Right renal cortex interstitium (tissue), 3 donors: ENCODE measurements around the gene MYL6. TPM values are rescaled to one million over a fixed set of nuclear protein-coding genes. Genes with fewer than 3 reads are reported as not detected.
"Not testable (repeated sequence)": the region's sequence is repeated elsewhere in the genome, so short reads cannot be mapped to it uniquely, and the experiment has no call there.

Experiments
- DNase-seq, 3 donors: peaks; one replicate each; pipeline ENCODE4 v3.0.0-alpha.2; 2013; ENCODE audit warnings: low read depth in 3 of 3, low spot score in 2 of 3
- polyA plus RNA-seq, 3 donors: library from polyadenylated mRNA; unstranded; fragments of 120-200 nt; gene quantifications; one replicate each; pipeline ENCODE4 v1.2.1, GENCODE V29; 2013; ENCODE audit not compliant: insufficient read length in 3 of 3

Gene MYL6
- polyA plus RNA-seq, 3 donors: 2,228 to 2,441 (median 2,313) TPM

DNA sequence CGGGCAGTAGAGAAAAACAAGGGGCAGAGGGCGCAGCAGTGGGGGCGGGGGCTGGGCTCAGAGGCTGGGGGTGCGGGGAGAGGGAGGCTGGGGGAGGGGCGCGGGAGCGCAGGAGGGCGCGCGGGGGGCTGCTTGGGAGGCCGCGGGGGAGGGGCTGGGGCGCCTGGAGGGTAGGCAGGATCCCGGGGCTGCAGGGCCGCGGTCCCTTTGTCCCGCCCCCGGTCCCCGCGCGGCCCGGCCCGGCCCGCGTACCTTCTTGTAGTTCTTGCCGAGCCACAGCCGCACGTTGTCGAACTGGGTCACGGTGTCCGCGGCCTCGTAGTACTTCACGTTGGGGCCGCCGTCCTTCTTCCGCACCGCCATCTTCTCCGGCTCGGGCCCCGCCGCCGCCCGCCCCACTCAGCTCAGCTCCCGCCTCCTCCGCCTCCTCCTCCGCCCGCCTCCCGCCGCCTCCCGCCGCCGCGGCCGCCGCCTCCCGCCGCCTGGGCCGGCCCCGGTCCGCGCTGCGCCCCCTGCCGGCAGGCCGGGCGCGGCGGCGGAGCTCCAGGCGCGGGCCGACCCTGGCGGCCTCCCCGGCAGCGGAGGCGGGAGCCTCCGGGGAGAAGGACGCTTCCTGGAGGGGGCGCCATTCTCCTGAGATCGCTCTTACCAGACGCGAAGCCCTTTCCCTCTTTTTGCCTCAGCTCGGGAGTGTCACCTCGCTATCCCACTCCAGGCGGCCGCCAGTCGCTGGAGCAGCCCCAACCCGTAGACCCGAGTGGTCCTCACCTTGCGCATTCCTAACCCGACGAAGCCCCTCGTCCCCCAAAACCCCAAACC is 31.1 kb downstream of the MYL6 start, which contains the start of gene SMARCC2:
TSS of gene SMARCC2 (minus strand) at position 385 of the 819 bp plus-strand sequence. CDS start at position 363, 22 bp downstream.
- DNase-seq: peak in 2 of 3 donors; percentile 72 to 78

DNA sequence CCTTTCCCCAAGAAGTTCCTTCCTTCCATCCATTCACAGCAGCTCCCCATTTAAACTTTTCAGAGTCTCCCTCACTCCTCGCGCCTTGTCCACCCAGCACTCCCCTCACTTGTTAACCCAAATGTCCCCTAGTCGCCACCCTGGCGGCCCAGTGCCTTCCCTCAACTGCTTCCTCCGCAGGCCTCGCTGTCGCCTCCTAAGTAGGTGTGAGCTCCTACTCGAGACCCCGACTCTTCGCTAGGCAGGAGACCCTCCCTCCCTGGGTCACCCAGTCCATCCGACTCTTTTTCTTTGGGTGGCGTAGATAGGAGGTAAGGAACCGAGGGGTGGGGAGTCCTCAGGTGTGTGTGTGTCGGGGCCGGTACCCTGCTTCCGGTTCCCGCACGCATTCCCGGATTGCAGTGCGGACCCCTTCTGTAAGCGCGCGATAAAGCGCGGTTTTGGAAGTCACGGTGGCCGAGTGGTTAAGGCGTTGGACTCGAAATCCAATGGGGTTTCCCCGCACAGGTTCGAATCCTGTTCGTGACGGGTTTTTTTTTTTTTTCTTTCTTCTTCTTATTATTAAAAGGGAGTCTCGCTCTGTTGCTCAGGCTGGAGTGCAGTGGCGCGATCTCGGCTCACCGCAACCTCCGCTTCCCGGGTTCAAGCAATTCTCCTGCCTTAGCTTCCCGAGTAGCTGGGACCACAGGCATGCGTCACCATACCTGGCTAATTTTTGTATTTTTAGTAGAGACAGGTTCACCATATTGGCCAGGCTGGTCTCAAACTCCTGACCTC is 31.9 kb downstream of the MYL6 start:
- DNase-seq: peak; percentile 86 to 91 (median 89)

DNA sequence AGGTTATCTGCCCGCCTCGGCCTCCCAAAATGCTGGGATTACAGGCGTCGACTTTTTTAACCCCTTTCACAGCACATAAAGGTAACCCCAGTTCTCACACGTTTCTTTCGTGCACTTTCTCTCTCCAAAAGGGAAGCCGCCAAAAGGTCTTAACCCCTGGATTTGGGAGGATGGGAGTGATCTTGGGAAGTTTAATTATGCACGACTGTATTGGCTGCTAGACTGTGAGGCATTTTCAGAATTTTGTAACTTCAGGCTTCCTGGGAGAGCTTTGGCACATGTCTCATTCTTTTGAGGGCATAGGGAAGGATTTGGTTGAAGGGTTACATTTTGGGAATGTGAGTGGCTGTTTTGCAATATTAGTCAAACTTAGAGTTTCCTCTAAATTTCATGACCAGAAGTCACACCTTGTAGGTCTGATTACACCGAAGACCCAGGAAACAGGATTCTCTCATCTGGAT is 32.6 kb downstream of the MYL6 start:
- no peak for DNase-seq

DNA sequence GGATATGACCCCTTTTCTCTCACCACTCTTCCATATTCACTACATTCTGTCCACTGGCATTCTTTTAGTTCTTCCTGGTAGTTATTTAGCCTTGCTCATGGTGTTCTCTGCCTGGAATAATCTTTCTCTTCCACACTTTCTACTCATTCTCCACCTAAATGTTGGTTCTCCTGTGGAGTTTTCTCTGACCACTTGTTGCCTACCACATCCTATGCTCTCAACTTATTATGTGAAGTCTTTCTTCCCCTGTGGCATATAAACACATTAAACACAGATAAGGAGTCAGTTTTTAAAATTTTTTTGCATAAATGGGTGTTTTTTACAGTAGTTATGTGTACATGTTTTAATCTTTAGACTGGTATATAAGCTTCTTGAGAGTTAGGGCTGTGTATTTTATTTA is 34.4 kb downstream of the MYL6 start:
- no peak for DNase-seq

DNA sequence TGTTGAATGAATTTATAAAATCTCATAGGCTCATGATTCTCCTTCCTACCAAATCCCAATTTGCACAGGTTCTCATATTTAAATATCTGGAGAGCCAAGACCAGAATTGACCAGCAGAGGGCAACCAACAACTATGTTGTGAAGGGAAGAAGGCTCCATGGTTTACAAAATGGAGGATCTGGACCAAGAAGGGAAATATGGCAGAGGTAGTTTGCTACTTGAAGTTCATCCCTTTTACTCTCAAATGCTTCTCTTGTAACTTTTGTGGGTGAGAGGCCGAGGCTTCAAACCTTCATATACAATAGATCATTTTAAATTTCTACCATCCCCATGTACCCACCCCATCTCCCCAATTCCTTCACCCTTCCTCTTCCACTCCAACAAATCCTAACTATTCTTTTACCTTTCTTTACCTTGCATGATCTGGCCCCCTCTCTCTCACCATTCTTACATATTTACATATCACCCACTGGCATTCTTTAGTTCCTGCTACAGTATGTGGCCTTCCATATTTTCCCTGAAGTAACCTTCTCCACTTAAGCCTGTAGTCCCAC is 34.9 kb downstream of the MYL6 start:
- peak; percentile 73 to 78 (median 77) for DNase-seq

DNA sequence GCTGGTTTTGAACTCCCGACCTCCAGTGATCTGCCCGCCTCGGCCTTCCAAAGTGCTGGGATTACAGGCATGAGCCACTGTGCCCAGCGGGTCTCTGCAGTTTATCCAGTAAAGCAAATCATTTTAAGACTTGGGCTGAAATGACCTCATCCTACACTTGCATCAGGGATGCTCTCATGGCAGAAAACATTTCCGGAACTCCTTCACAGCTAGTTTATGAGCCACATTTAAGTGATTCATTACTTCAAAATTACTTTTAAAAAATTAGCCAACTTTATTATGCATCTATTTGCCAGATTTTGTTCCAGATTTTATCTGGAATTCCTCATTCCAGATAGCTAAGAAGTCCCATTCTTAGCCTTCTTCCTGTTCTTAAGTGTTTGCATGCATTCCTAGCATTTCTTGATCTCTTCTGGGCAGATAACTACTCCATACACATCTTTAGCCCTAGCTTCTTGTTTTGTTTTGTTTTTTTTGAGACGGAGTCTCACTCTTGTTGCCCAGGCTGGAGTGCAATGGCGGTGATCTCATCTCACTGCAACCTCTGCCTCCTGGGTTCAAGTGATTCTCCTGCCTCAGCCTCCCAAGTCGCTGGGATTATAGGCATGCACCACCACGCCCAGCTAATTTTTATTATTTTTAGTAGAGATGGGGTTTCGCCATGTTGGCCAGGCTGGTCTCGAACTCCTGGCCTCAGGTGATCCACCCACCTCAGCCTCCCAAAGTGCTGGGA is 38.8 kb downstream of the MYL6 start:
- not testable (repeated sequence) for DNase-seq

DNA sequence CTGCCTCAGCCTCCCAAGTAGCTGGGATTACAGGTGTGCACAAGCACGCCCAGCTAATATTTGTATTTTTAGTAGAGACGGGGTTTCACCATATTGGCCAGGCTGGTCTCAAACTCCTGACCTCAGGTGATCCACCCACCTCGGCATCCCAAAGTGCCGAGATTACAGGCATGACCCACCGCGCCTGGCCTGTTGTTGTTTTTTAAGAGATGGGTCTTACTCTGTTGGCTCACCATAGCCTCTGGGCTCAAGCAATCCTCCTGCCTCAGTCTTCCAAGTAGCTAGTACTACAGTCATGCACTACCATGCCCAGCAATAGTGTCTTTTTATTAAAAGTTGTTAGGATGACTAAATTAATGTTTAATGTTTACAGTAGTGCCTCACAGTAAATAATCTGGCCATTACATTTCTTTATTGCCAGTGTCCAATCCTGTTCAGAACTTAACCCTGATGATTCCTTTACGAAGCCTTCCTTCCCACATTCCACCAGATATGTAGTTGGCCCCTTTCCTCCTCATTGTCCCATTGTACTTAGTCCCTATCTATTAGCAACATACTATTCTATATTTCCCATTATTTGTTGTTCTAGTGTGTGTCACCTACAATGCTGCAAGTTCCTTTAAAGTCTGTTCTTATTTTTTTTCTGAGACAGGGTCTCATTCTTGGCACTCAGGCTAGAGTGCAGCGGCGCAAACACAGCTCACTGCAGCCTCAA is 39.9 kb downstream of the MYL6 start:
- no peak for DNase-seq

DNA sequence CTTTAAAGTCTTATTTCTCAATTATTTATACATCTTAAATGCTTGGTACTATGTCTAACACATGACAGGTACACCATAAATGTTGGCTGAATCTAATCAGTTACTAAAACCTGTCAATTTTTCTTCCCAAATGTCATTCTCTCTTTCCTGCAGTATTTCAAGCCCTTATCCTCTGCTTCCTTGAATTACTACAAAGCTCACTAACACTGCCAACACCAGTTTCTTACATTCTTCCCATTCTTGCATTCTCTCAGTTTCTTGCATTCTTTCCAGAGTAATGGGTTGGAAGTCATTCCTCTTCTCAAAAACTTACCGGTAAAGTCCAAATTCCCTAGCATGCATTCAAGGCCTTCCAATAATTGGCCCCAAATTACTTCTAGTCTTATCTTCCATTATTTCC is 40.7 kb downstream of the MYL6 start:
- DNase-seq: no peak

DNA sequence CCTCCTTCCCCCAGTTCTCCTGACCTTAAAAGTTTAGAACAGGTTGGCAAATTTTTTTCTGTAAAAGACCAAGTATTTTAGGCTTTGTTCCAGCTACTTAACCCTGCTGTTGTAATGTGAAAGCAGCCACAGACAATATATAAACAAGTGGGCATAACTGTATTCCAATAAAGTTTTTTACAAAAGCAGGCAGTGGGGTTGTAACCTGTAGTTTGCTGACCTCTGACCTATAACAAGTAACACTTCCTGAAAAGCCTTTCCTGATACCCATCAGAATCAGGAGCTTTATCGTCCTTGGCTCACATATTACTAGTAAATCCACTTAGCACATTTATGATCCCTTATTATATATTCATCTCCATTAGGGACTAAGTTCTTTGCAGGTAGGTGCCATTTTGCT is 44.2 kb downstream of the MYL6 start:
- no peak for DNase-seq

DNA sequence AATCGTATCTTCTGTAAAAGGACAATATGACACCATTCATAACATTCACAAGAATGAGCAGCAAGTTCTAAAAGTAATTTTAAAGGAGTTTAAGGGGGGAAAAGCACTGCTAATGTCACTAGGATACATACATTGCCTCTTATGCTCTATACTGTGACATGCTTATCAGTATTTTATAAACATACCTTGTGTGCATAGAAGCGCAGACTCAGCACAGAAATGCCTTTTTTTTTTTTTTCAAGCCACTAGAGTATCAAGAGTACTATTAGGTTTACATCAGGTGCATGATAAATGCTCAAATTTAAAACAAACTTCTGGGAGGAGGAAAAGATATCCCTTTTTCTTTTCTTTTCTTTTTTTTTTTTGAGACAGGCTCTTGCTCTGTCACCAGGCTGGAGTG is 44.7 kb downstream of the MYL6 start:
- DNase-seq: no peak

DNA sequence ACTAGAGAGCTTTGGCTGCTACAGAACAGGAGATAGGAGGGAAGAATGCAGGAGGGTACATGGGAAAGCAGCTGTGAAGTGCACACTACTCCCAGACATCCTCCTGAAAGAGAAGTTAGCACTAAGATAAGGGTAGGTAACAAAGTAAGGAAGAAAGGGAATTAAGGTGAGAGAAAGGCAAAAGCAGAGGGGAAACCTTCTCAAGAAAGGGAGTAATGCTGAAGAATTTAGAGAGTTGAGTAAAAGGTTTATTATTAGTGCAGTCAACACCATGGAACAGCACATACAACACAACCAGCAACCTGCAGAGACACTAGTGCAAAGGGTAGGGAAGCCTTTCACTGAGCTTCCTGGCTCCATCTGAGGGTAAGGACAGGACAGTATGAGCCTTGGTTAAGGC is 46.1 kb downstream of the MYL6 start:
- DNase-seq: no peak

DNA sequence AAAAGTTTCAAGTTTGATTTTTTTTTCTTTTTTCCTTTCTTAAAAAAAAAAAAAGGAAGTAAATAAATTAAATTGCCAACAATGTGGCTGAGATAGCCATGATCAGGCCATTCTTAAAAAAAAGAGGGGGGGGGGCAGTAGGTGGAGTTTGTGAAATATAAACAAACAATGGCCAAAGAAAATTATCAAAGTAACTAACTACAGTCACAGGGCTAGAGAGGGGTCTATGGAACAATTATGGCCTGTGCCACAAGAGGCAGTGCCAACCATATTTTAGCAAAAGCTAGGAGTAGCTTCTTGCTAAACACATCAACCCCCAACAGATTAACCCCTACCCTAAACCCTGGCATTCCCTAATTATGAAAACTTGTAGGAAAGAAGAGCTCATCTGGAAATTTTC is 47.3 kb downstream of the MYL6 start:
- no peak for DNase-seq

DNA sequence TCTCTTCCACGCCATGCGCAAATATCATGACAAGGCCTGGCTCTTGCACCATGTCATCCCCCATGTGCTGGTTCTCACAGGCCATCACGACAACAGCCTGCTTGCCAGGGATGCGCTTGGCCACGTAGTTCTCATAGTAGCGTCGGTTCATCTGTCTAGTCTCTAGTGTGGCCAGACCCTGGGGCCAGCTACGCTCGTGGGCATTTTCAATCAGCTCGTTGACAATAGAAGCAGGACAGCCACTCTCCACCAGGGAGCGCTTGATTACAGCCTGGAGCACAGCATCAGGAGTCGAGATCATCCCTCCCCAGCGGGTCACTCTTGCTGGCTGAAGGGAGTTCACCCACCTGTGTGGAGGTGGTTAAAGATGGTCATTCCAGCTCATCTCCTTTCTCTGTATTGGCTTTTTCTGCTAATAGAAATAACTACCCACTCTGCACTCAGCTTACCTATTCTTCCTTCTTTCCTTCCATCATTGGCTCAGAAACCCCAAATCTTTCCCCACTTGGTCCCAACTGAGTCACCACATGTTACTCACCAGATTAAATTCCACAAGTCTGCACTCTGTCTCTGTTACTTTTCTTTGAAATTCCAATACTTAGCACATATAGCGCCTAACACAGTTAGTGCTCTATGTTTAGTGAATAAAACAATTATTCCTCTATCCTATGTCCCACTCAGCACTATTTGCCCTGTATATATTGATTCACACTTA is 48.5 kb downstream of the MYL6 start:
- no peak for DNase-seq

DNA sequence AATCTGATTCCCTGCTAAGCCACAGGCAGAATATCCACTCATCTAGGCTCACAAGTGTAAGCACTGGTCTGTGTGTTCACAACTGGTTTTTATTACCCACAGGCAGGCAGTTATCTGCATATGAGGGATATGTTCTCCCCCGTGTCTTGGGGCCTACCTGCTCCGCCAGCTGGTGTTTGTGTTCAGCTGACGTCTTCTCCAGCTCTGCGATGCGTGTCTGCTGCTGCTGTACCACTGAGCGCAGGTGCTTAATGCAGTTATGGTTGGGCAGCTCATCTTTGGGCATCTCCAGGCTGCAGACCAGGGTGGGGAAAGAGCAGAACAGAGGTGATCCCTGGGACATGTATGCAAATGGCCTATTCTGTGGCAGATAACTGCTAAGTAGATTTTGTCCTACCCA is 49.8 kb downstream of the MYL6 start:
- DNase-seq: no peak

Other genes with a start within 250 kb of the MYL6 start
- 10 to 100 TPM; 35.6 to 37.5 (median 36.3) TPM for gene PYM1, start 230.5 kb upstream of the MYL6 start, polyA plus RNA-seq
- gene DGKA, start 227.2 kb upstream of the MYL6 start, polyA plus RNA-seq: 10 to 100 TPM; 17.2 to 17.8 (median 17.7) TPM
- 1 to 10 TPM; 3.0 to 3.9 (median 3.8) TPM for gene PMEL, start 192.3 kb upstream of the MYL6 start, polyA plus RNA-seq
- gene CDK2, start 191.5 kb upstream of the MYL6 start, polyA plus RNA-seq: 10 to 100 TPM; 56.8 to 58.8 (median 58.6) TPM
- gene RAB5B, start 184.3 kb upstream of the MYL6 start, polyA plus RNA-seq: 100 to 1,000 TPM; 160 to 162 (median 161) TPM
- gene SUOX, start 161.1 kb upstream of the MYL6 start, polyA plus RNA-seq: 10 to 100 TPM; 47.0 to 48.1 (median 47.4) TPM
- 10 to 100 TPM; 15.0 to 15.7 (median 15.1) TPM for gene IKZF4, start 137.3 kb upstream of the MYL6 start, polyA plus RNA-seq
- 100 to 1,000 TPM; 127 to 550 (median 327) TPM for gene RPS26, start 116.4 kb upstream of the MYL6 start, polyA plus RNA-seq
- gene ERBB3, start 78.2 kb upstream of the MYL6 start, polyA plus RNA-seq: 10 to 100 TPM; 72.3 to 90.7 (median 82.9) TPM
- gene PA2G4, start 53.8 kb upstream of the MYL6 start, polyA plus RNA-seq: 100 to 1,000 TPM; 171 to 177 (median 175) TPM
- 1,000 to 10,000 TPM; 5,478 to 6,026 (median 6,015) TPM for gene RPL41, start 41.7 kb upstream of the MYL6 start, polyA plus RNA-seq
- 1 to 10 TPM; 5.8 to 6.3 (median 6.1) TPM for gene ZC3H10, start 40.1 kb upstream of the MYL6 start, polyA plus RNA-seq
- gene ESYT1, start 30.1 kb upstream of the MYL6 start, polyA plus RNA-seq: 10 to 100 TPM; 75.1 to 82.9 (median 77.6) TPM
- gene MYL6B, start 5.8 kb upstream of the MYL6 start, polyA plus RNA-seq: 100 to 1,000 TPM; 176 to 177 (median 176) TPM
- 100 to 1,000 TPM; 112 to 131 (median 118) TPM for gene SMARCC2, start 31.1 kb downstream of the MYL6 start, polyA plus RNA-seq
- gene RNF41, start 63.6 kb downstream of the MYL6 start, polyA plus RNA-seq: 10 to 100 TPM; 44.8 to 48.4 (median 46.7) TPM
- gene NABP2, start 66.0 kb downstream of the MYL6 start, polyA plus RNA-seq: 10 to 100 TPM; 26.1 to 31.5 (median 29.5) TPM
- gene SLC39A5, start 71.7 kb downstream of the MYL6 start, polyA plus RNA-seq: 10 to 100 TPM; 36.0 to 50.3 (median 49.2) TPM
- 10 to 100 TPM; 24.9 to 27.2 (median 25.2) TPM for gene ANKRD52, start 100.0 kb downstream of the MYL6 start, polyA plus RNA-seq
- gene COQ10A, start 108.6 kb downstream of the MYL6 start, polyA plus RNA-seq: 10 to 100 TPM; 16.6 to 19.6 (median 16.8) TPM
- 100 to 1,000 TPM; 216 to 220 (median 217) TPM for gene CS, start 142.0 kb downstream of the MYL6 start, polyA plus RNA-seq
- gene CNPY2, start 157.6 kb downstream of the MYL6 start, polyA plus RNA-seq: 100 to 1,000 TPM; 155 to 171 (median 163) TPM
- gene PAN2, start 175.6 kb downstream of the MYL6 start, polyA plus RNA-seq: 10 to 100 TPM; 73.1 to 89.8 (median 75.8) TPM
- under 1 TPM; 0.58 to 0.82 (median 0.65) TPM for gene IL23A, start 180.5 kb downstream of the MYL6 start, polyA plus RNA-seq
- gene STAT2, start 201.7 kb downstream of the MYL6 start, polyA plus RNA-seq: 10 to 100 TPM; 78.6 to 87.0 (median 85.2) TPM
- under 1 TPM in 1 of 3 donors, not detected in 2; 0.11 TPM for gene APOF, start 204.5 kb downstream of the MYL6 start, polyA plus RNA-seq